HG02840 (cell line): ENCODE measurements around the gene TSPEAR.

Experiments
- ATAC-seq: cut with Tn5 transposase; IDR thresholded peaks from one replicate; pipeline ENCODE4 v1.9.1; 2021; ENCODE audit warnings: mild to moderate bottlenecking, moderate library complexity, moderate number of reproducible peaks; ENCODE audit not compliant: unreplicated experiment, low FRiP score

TSPEAR gene

GRCh38 chr21:44499631-44500030, 211.7 kb downstream of the TSPEAR start:
- no peak for ATAC-seq

DNA sequence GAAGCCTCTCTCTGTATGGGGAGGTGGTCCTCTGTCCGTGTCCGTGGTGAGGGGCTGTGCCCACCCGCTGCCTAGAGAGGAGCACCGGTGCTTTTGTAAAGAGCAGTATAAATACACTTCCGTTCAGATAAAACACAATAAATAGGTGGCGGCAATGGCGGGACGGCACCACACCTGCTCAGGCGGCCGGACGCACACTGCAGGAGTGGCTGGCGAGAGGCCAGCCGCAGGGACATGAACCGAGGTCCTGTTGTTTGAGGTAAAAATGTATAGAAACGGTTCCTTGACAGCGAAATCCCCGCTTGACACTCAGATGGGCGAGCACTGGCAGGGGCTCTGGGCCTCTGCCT, 212.2 kb downstream of the TSPEAR start:
- no peak for ATAC-seq

- ATAC-seq, result no peak
Measured at GRCh38 chr21:44498280-44499210, 212.8 kb downstream of the TSPEAR start.

DNA sequence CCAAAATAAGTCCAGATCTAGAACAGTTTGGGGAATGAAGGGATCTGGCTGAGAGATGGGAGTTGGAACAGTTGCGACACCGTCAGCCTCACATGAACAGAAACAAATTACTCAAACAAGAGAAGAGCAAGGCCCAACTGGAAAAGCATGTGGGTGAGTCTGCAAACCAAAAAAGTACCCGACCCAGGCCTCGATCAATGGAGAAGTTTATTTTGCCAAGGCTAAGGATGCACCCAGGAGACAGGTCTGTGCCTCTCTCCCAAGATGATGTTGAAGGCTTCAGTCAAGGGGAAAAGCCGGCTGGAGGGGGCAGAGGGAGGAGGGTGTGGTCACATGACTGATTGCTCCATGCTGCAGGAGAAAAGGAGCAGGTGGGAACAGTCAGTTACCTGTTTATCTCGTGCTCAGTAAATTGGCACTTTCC, 213.7 kb downstream of the TSPEAR start:
- no peak for ATAC-seq

DNA sequence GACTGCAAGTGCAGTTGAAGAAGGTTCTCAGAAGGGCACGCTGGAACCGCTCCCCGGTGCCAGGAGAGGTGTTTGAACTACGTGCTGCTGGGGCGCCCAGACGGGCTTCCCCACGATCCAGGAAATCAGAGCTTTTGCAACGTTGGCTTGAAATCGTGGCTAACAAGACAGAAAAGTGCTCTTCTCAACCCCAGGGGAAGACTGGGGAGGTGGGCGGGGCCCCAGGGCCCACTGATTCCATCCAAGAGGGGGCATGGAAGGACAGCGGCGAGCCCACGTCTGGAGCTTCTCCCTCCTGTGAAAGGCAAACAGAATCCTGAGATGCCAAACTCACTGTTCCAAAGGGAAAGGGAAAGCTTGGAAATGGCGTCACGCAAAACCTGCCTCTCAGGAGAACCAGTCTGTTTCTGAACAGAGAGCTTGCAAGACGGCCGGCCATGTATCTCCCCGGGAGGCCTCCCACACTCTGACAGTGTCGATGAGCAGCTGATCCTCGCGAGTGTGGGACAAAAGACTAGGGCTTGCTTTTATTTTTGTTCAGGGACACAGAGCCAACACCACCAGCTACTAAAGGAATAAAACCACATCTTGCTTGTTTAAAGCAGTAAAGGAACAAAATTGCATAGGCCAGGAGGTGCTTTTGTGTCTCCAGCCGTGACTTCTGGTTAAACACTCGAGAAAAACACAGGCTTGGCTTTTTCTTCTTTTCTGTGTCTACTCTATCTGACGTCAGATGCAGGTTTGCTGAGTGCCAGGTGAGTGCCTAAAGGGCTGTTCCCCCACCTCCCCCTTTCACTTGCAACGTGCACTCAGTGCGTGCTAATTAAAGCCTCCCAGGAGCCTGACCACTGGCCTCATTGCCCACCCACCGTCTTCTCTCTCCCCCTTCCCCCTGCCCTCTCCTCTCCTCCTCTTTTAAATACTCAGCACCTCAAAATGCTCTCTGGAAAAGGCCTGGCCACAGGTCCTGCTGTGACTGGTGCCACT, 214.5 kb downstream of the TSPEAR start:
- ATAC-seq, result no peak

GRCh38 chr21:44495611-44496563, 215.5 kb downstream of the TSPEAR start:
- ATAC-seq, result no peak

- ATAC-seq, result no peak
Measured at GRCh38 chr21:44494956-44495355, 216.4 kb downstream of the TSPEAR start.

DNA sequence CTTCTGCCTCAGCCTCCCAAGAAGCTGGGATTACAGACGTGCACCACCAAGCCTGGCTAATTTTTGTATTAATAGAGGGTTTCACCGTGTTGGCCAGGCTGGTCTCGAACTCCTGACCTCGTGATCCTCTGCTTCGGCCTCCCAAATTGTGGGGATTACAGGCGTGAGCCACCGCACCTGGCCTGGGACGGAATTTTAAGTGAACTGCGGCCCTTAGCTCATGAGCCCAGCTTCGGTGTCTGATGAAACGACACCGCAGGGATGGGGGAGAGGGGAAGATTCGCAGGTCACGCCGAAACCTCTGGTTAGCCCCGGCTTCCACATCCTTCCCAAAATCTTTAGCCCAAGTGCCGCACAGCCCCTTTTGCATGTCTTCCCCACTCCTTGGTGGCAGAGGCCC, 217.0 kb downstream of the TSPEAR start:
- ATAC-seq, result no peak

GRCh38 chr21:44492567-44493385, 218.6 kb downstream of the TSPEAR start:
- no peak for ATAC-seq

- ATAC-seq, result no peak
Measured at GRCh38 chr21:44490816-44491215, 220.6 kb downstream of the TSPEAR start.

DNA sequence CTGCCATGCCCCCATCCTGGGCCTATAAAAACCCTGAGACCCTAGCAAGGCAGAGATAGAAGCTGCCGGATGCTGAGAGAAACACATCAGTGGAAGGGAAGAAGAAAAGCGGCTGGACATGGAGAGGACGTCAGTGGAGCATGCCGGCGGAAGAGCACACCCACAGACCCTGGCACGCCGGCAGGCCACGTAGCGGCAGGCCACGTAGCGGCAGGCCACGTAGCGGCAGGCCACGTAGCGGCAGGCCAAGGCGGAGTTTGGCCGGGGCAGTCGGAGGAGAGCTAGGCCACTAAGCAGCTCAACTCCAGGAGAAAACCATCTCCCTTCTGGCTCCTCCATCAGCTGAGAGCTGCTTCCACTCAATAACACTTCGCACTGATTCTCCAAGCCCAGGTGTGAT, 221.0 kb downstream of the TSPEAR start:
- no peak for ATAC-seq

DNA sequence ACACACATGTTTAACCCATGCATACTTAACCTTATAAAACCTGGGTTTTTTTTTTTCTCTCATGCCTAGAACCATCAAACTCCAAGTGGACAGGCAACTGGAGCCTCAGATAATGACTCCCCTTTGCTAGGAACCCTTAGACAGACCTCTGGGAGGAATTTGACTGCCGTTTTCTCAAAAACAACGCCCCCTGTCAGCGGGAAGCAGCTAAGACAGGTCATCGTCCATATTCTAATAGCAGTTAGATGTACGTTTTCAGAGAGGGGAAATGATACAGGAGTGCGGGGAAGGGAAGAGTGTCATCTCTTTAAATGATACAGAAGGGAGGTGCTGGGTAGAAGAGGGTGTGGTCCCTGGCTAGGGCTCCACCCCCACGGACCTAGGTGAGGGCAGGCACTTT, 221.4 kb downstream of the TSPEAR start:
- no peak for ATAC-seq

DNA sequence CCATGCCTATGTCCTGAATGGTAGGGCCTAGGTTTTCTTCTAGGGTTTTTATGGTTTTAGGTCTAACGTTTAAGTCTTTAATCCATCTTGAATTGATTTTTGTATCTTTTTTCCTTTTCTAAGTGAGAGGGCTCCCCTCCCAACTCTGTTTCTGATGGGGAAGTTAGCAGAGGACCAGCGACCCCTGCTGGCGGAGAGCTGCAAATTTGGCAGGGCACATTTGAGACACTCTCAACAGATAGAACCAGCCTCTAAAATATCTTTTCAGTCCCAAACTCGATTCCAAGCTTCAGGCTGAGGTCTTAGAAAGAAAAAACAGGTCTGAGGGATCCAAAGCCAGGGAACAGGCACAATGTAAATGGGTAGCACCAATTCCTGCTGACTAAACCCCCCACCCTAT, 223.5 kb downstream of the TSPEAR start:
- no peak for ATAC-seq

GRCh38 chr21:44486302-44486701, 225.1 kb downstream of the TSPEAR start:
- ATAC-seq, result no peak

DNA sequence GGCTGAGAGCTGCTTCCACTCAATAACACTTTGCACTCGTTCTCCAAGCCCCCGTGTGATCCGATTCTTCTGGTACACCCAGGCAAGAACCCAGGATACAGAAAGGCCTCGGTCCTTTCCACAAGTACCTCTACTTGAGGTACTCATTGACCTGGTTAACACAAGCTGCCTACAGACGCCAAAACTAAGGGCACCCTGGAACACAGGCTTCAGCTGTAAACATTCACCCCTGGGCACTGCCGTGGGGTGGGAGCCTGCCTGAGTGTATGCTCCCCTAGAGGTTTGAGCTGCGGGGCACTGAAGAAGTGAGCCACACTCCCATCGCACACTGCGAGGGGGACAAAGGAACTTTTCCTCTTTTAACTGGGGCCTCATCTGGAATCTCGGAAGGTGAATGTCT, 225.6 kb downstream of the TSPEAR start:
- ATAC-seq, result no peak

DNA sequence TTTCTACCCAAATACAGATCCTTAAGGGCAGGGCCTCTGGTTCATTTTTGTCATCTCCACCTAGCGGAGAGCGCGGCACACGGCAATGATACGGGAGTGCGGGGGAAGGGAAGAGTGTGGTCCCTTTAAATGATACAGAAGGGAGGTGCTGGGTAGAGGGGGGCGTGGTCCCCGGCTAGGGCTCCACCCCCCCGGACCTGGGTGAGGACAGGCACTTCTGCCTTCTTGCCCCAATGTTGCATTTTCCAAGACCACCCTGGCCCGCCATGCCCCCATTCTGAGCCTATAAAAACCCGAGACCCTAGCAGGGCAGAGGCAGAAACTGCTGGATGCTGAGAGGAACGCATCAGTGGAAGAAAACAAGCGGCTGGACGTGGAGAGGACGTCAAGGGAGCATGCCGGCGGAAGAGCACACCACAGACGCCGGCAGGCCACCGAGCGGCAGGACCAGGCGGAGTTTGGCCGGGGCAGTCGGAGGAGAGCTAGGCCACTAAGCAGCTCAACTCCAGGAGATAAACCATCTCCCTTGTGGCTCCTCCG, 226.0 kb downstream of the TSPEAR start:
- no peak for ATAC-seq

GRCh38 chr21:44484498-44485253, 226.7 kb downstream of the TSPEAR start:
- ATAC-seq, result no peak
